Ecto neural progenitor cell (in vitro differentiated cells): ENCODE measurements around the gene SPRR3.

Experiments
- DNase-seq: peaks from one replicate; pipeline ENCODE4 v3.0.0-alpha.2; 2018; ENCODE audit warnings: low spot score

The SPRR3 gene, protein sequence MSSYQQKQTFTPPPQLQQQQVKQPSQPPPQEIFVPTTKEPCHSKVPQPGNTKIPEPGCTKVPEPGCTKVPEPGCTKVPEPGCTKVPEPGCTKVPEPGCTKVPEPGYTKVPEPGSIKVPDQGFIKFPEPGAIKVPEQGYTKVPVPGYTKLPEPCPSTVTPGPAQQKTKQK

DNA sequence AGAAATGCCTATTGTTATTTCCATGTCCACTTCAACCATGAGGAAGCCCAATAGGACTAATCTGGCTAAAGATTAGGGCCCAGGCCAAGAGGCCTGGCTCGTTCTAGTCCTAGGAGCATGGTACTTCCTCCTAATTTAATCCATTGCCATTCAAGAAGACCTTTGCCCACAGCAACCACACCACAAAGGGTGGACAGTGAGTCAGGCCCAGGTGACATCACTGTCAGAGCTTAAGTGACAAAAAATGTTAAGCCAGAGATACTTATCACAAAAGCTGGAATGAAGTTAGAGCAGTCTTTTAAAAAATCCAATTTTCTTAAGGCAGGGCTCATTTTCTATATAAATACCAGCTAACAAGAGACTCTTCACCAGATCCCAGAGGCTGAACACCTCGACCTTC is at the start of gene SPRR3:
Gene SPRR3 (plus strand): TSS at position 368 of the 400 bp plus-strand sequence. CDS start 1,272 bp downstream, outside the sequence.
- no peak for DNase-seq

DNA sequence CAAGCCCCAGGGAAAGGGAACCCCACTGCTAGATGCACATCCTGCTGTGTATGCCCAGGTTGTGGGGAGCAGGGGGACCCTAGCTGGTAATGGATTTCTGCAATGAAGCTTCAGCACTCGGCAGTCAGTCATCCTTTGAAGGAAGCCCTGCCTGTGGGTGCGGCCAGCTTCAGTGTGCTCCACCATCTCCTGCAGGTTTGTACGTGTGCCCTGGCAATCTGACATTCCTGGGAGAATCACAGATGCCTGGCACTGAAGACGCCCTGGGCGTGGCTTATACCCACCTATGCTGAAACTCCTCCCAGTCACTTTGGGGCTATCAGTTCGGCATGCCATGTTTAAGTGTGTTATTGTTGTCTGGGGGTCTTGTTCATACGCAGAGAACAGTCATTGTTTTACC is 47.8 kb upstream of the SPRR3 start:
- DNase-seq, result no peak

DNA sequence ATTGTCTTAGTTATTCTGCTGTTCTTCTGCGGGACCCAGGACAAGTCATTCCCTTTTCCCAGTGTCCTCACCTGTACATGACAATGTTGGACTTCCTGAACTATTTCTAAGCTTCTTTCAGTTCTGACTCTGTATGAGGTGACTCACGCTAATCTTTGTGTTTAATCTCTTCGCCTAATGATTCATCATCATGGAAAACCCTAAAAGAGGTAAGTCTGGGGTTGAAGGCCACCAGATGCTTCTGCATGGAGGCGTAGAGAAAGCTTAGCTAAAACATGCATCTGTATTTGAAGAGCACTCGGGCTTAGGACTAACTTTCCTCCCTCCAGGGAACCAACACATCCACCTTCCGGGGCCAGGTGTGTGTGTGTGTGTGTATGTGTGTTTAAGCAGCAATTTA is 47.1 kb upstream of the SPRR3 start:
- DNase-seq, result no peak

DNA sequence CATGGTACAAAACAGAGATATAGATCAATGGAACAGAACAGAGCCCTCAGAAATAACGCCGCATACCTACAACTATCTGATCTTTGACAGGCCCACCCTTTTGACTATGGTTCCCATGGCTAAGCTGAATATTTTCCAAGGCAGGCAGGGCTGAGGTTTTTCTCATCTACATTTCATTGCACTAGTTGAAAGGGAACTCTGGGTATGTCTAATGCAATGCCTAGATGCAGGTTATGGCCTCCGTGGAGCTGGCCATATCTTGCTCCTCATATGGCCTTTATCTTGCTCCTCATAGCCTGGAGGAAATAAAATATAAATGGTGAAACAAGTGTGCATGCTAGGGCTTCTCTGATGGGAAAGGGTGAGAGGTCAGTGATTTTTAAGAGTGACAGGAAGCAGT is 44.0 kb upstream of the SPRR3 start:
- no peak for DNase-seq

DNA sequence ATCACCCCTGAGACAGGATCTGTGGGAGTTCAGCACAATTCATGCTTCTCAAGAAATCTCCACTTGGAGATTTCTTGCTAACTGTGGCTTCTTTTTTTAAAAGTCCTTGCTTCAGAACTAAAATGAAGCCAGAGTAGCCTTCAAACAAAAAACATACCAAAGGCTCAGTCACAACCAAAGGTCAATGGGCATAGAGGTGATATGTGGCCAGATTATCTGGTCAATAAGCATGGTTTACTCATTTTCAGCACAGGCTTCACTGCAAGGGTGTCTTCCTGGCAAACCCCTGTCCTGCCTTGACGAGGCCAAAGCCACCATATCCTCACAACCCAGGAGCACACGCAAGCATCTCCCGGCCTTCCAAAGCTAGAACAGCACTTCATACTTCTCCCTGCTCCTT is 42.3 kb upstream of the SPRR3 start:
- DNase-seq, result no peak

DNA sequence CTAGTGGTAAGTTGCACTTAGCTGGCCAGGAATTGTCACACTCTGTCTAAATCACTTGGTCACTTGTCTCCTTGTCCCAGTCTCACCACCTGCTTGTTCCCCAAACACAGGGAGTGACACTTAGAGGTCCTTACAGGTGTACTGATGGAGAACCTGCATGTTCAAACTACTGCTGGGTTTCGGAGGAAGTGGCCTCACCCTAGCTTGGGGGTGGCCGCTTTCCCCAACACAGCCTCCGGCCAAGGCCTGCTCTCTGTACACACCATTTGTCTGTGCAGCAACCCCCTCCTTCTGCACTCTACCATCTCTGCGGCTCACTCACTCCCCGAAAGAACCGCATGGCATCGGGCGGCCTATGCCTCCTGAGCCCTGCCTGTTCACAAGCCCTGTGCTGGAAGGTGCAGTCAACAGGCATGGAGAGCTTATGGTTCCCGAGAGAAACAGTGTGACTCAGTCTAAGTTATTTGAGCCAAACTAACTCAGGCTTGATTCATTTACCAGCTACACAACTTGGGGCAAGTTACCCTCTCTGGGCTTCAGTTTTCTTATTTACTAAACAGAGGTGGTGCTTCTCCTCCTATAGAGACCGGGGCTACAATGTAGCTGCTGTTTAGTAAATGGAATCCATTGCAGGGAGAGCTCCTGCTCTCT is 41.6 kb upstream of the SPRR3 start:
- DNase-seq, result no peak

DNA sequence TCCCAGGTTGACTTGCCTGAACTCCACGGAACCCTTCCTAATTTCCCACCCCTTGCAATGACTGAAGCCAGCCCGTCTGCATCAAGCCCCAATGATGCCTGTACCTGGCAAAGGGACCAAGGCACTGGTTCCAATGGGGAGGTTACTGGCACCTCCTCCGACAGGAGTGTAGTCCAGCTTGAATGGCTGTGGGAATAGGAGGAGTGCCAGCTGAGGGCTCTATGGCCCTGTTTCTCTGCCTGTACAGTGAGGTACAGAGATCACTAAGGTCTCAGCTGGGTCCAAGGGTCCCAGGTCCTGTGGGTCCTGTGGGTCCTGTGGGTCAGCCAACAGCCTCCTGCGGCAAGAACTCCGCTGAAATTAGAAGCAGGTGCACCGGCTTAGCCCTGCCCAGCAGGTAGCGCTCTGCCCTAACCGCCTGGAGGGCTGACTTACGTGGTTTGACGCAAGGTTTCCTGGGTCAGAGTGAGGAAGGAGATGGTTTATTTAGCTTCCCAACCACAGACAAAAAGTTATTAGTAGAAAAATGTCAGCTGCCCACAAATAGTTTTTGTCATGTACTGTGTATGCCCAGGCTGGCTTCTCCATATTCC is 41.0 kb upstream of the SPRR3 start:
- DNase-seq, result no peak

DNA sequence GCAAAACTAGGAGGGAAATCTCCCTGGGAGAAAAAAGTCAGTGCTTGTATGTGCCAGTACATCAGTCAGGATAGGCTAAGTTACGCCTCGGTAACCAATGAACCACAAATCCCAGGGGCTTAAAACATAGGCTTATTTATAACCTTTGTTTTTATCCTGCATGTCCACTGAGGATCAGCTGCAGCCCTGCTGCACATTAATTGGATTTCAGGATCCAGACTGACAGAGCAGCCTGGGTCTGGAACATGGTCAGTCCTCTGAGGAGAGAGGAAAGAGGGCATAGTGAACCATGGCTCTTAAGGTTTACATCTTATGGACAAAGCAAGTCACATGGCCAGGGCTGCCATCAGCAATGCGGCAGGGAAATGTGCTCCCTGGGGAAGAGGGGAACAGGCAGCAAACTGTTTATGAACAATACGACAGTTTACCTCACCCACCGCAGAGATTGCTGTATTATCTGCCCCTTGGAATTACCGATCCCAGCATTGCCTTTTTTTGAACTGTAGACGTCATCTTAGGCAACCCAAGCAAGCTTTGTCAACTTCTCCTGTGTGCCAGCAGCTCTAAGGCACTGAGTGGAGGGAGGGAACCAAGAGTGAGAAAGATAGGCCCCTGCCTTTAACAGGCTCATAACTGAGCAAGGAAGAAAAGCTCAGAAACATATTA is 40.2 kb upstream of the SPRR3 start:
- no peak for DNase-seq

DNA sequence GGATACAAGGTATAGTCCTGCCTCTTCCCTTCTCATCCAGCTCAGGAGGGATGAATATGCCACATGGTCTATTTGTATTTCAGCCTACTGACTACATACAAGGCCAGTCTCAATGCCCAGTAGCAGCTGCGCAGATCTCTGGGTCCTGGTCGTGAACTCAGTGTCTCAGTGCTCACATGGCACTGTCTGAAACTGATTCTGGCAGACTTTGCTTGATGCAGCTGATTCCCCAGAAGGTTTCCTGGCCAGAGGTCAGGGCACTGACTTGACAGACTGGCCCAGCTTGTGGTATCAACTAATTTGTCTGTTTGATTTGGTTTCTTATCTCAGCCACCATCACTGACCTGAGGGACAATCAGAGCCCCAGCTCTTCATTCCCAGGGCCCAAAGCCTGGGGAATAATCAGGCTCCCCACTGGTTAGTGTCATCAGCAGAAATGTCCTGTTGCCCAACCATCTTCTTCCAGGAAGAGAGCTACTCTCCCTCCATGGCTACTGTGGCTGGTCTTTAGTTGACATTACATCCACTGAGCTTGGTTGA is 38.6 kb upstream of the SPRR3 start:
- DNase-seq, result no peak

DNA sequence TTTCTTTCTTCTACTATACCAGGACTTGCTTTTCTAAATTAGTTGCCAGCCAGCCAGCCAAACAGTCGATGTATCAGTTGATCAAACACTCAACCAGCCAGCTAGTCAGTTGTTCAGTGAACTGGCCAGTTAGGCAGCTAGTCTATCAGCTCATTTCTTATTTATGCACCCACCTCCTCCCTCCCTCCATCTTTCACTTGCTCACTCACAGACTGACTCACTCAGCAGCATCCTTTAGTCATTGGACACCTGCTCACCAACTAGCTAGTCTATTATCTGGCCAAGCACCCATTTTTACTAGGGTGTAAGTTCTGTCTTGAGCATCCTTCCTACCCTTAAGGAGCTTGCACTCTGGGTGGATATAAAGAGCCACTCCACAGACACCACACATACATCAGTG is 37.0 kb upstream of the SPRR3 start:
- no peak for DNase-seq

DNA sequence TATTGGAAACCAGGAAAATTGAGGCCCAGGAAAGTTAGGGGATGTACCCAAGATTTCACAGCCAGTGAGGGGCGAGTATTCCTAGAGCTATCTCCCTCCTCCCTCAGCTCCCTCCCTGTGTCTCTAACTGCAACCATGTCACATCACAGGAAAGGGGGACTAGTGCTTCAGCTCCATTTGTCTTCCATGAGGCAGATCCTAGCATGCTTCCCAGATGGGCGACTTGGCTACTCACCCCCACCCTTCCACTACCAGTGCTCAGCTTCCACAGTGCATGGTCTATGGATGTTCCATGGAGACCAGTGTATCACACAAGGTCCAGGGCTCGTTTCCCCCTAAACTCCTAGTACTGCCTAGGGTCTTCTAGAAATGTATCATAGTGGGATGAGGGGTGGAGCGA is 35.7 kb upstream of the SPRR3 start:
- DNase-seq, result no peak

DNA sequence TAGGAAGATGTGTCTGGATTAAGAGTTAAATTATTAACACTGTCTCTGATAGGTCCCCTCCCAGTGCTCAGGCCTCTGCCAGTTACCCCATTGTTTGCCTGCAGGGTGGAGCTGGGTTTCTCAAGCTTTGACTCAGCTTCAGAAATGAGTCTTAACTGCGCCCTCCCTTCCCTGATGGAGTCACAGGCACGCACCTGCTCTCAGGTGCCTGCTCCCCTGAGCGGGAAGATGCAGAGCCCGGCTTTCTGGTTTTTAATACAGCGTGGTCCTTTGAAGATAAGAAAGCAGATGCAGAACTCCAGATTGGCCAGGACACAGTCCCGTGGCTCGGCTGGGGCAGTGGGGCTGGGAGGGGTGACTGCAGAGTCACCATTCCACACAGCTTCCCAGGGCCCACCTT is 34.3 kb upstream of the SPRR3 start:
- no peak for DNase-seq

DNA sequence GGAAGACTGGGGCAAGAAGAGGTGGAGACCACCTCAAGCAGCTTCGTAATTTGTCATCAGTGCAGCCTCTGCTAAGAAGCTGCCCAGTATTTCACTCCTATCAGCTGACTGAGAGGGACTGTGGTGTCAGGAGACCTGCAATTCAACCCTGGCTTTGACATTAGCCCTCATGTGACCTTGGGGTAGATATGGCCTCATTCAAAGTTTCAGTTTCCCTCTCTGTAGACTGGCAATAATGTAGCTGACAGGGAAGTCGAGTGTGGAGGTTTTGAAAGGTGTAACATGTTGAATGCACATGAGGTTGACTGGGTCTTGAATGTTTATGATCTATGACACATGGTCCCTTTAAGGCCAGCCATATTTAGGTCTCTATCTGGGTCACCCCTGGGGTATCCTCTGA is 33.3 kb upstream of the SPRR3 start:
- DNase-seq, result no peak

DNA sequence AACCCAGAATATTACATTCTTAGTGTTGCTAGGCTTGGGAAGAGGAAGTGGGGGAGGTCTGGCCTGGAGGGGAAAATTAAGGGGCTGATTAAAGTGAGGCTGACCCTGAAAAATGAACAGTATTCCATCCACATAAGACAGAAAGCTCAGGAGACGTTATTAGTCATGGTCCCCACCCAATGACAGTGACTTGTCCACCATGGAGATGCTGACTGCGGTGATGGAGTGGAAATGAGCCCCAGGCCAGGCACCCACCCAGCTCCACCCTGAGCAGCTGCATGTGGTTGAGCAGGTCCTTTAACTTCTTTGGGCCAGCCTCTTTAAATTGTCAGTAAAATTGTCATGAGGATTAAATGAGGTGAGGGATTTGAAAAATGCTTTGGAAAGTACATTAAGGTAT is 32.5 kb upstream of the SPRR3 start:
- no peak for DNase-seq

DNA sequence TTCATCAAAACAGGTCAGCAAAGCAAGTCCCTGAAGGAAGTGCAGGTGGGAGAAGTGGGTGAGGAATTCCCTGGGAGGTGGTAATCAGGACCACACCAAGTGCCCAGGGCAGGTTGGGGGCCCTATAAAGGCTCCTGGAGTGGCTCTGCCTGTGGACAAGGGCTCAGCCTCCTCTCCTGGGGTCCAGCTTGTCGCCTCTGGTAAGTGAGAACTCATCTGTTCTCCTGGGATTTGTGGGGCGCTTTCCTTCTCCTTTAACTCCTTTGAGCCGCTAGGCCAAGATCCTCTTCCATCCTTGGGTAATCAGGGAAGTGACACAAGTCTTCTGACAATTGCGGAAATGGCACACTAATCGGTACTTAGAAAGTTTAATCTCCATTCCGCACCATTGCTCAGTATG is 31.1 kb upstream of the SPRR3 start, which contains the start of gene SPRR4:
Gene SPRR4 (plus strand): TSS at position 154 of the 400 bp plus-strand sequence. CDS start 1,243 bp downstream, outside the sequence.
- no peak for DNase-seq

DNA sequence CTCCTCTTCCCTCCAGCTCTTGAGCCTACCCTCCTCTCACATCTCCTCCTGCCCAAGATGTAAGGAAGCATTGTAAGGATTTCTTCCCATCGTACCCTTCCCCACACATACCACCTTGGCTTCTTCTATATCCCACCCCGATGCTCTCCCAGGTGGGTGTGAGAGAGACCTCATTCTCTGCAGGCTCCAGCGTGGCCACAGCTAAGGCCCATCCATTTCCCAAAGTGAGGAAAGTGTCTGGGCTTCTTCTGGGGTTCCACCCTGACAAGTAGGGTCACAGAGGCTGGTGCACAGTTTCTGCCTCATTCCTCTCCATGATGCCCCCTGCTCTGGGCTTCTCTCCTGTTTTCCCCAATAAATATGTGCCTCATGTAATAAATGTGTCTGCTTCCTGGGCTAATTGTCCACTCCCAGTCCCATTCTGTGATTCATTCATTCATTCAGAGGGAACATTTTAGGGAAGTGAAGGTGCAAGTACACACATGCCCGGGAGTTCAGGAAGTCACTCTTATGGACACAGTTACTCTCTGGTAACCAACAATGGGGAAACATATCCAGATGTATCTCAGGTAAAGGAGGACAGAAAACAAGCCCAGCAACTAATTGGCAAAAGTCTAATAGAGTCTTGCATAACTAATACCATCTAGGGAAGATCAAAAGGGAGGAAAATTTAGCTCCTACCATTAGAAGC is 29.2 kb upstream of the SPRR3 start:
- no peak for DNase-seq

DNA sequence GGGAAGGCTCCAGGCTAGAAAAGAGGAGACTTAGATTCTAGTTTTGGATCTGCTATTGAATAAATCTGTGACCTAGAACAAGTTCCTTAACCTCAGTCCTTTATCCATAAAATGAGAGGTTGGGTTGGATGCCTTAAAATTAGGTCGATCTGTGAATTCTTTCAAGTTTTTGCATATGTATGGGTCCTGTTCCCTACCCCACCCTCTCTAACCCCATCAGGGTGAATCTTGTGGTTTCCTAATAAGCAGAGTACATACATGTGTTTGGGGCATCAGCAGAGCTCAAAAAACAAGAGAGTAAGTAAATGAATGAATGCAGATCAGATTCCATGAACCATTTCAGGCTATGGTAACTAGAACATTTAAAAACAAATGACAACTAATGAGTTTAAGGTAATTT is 24.9 kb upstream of the SPRR3 start:
- no peak for DNase-seq

DNA sequence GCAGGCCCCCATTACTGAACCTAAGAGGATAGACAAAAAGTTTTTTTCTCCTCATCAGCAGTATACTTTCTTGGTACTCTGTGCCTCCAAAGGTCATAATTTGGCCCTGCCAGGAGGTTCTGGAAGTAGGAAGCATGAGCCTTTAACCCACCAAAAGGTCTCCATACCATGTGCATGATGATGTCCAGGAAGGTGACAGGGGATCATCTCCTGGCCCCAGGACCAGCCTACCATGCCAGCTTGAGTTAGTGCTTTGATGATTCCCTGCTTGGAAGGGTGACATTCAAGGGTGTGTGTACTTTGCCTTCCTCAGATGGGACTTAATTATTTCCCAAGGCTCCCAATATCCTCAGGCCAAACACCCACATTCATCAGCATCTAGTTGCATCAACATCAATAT is 23.9 kb upstream of the SPRR3 start:
- no peak for DNase-seq

DNA sequence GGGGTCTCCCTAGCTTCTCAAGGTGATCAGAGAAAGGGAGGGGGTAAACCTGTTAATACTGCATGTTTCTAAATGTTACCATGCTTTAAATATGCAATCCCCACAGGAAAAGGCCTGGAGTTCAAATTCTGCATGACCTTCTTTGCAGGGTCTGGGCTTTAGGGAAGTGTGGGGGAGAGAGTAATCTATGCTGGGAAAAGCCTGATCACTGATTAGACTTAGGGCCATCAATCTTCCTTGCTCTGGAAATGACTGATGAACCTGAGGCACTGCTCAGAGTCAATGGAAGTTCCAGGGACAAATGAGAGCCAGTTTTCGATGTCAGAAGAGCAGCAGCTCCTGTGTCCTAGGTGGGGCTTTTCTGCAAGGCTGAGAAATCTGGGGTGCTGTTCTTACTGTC is 20.9 kb upstream of the SPRR3 start:
- DNase-seq, result no peak

DNA sequence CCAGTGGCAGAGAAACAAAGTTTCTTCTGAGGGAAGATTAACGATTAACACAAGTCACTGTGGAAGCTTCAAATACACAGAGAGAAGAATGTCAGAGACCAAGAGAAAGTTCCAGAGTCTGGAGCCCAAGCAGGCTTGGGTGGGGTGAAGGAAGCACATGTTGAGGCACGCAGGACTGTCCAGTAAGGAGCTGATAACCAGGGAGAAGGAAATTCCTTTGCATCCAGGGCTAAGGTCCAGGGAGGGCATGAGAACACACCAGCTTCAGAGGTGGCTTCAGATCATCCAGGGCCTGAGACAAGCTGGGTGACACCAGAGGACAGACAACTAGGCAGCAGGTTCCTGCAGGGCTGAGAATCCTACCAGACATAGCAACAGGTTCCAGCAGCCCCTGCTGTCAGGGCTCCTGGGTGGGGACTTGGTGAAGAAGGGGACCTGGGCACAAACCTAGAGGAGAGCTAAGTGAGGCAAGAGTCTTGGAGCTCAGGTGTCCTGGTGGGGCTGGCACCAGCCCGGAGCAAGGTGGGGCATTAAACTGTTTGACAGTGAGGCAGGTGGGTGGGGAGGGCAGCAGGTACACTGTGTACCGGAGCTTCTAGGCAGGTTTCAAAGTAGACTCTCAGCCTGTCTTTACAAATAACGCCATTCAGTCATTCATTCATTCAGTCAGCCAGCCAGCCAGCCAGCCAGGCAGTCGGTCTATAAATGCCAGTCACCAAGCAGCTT is 20.2 kb upstream of the SPRR3 start:
- DNase-seq, result no peak

DNA sequence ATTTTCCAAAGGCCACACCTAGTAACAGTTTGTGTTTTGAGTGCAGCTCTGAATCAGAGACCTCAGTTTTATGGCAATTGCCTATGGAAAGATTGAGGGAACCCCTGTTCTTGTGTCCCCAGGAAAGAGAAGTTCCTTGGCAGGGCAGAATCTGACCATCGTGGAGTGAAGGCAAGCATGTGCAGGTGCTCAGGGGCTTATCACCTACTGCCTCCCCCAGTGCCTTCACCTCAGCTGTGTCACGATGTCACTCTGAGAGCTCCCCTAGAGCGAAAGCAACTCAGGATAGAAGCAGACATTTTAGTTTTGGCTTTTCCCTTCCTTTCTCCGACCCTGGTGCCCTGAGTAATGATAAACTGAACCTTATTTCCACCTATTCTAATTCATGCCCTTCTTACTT is 19.5 kb upstream of the SPRR3 start:
- no peak for DNase-seq

DNA sequence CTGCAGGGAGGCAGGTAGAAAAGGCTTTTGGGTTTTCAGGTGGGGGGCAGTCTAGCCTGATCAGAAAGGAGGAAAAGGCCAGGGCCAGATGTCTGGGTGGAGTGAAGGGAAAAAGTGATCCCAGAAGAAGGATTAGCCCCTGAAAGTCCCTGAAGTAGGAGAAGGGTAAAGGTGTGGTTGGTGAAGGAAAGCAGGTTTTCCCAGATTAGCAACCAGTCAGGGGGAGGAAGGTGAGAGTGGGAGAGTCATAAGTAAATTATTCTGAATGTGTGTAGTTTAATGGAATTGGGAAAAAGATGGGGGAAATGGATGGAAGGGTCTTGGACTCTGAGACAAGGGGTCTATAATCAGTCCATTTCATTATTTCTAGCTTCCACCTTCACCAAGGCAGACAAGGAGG is 18.3 kb upstream of the SPRR3 start:
- no peak for DNase-seq
